ENCODE data around the gene CTRB2.
"Not testable (repeated sequence)": the region's sequence is repeated elsewhere in the genome, so short reads cannot be mapped to it uniquely, and the experiment has no call there.

CTRB2 gene

GRCh38 chr16:75205438-75205837, 1.5 kb downstream of the CTRB2 start:
- not testable (repeated sequence) for DNase-seq (ENCODE audit: low read depth)

- DNase-seq (ENCODE audit: low read depth) = not testable (repeated sequence)
Observed at GRCh38 chr16:75204905-75205304, 2.1 kb downstream of the CTRB2 start.

- no peak for DNase-seq (ENCODE audit: low read depth)
Observed at GRCh38 chr16:75204410-75204758, 2.6 kb downstream of the CTRB2 start.

GRCh38 chr16:75203667-75204409, 3.1 kb downstream of the CTRB2 start:
- no peak for DNase-seq (ENCODE audit: low read depth)

DNA sequence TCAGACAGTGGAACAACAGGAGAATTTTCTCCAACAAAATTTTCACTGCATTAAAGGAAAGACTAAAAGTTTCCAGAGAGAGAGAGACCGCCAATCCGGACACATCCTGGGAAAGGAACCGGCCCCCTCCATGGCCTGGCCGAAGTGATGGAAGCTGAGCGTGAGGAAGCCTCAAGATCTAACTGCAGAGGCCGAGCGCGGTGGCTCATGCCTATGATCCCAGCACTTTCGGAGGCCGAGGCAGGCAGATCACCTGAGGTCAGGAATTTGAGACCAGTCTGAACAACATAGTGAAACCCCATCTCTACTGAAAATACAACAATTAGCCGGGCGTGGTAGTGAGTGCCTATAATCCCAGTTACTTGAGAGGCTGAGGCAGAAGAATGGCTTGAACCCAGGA, 3.9 kb downstream of the CTRB2 start:
- no peak for DNase-seq (ENCODE audit: low read depth)

DNA sequence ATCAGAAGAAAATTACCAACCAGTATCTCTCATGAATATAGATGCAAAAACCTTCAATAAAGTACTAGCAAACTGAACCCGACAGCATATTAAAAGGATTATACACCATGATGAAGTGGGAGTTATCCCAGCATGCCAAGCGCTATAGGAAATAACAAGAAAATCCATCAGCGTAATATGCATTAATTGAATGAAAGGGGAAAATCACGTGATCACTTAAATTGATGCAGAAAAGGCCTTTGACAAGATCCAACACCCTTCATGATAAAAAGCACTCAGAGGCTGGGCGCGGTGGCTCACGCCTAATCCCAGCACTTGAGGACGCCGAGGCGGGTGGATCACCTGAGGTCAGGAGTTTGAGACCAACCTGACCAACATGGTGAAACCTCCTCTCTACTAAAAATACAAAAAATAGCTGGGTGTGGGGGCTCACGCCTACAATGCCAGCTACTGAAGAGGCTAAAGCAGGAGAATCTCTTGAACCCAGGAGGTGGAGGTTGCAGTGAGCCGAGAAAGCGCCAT, 4.8 kb downstream of the CTRB2 start:
- no peak for DNase-seq (ENCODE audit: low read depth)

GRCh38 chr16:75198135-75198600, 8.8 kb downstream of the CTRB2 start:
- no peak for DNase-seq (ENCODE audit: low read depth)

DNA sequence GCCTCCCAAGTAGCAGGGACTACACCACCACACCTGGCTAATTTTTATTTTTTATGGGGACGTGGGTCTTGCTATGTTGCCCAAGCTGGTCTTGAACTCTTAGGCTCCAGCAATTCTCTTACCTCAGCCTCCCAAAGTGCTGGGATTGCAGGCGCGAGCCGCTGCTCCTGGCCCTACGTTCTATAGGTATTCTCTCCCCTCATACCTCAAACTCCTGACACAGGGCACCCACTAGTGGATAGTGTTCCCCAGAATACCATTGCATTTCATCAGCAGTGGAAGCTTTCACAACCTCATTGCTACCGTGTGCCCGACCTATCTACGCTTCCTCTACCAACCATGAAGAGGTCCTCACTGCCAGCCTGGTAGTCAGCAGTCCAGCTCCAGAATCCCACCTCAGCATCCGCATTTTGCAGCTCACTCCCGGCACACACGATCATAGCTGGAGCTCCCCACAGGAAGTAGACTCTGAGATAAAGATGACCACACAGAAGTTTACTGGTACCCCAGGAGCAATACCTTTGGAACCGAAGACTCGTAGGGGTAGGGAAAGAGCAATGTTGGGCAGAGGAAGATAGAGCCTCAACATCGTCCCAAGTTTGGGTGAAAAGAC, 9.3 kb downstream of the CTRB2 start:
- no peak for DNase-seq (ENCODE audit: low read depth)

GRCh38 chr16:75196836-75197235, 10.1 kb downstream of the CTRB2 start:
- no peak for DNase-seq (ENCODE audit: low read depth)

- DNase-seq (ENCODE audit: low read depth) = no peak
Observed at GRCh38 chr16:75195811-75196790, 10.9 kb downstream of the CTRB2 start.

- no peak for DNase-seq (ENCODE audit: low read depth)
Observed at GRCh38 chr16:75193730-75194444, 13.1 kb downstream of the CTRB2 start.

GRCh38 chr16:75193265-75193650, 13.7 kb downstream of the CTRB2 start:
- no peak for DNase-seq (ENCODE audit: low read depth)

GRCh38 chr16:75192606-75193264, 14.2 kb downstream of the CTRB2 start:
- DNase-seq (ENCODE audit: low read depth) = no peak

- no peak for DNase-seq (ENCODE audit: low read depth)
Observed at GRCh38 chr16:75189638-75190245, 17.2 kb downstream of the CTRB2 start.

DNA sequence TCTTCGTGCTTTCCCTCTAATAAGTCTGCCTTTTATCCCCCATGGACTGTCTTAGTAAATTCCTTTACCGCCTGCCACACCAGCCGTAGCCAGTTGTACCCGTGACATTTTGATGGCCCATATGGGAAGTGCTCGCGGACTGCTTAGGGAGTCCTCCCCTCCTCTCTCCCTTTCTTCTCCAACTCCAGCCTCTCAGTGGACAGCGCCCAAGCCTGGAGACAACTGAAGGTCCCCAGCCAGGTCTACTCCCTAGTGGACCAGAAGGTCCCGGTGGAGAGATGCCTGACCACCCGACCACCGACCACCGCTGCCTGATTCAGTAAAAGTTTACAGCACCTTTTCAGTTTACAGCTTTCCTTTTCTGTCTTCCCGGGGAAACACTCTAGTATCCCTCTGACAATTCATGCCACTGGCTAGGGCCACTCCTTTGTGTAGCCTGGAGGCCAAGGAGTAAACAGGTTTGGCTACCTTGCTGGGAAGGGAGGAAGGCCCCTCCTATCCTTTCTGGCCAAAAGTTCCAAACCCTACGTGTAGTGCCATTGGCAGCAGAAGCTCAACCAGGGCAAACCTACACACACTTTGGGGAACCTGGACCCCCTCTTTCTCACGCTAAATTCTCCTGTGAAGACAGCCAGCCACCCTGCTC, 18.0 kb downstream of the CTRB2 start:
- no peak for DNase-seq (ENCODE audit: low read depth)

GRCh38 chr16:75181630-75182029, 25.3 kb downstream of the CTRB2 start:
- DNase-seq (ENCODE audit: low read depth) = no peak

GRCh38 chr16:75179208-75179607, 27.8 kb downstream of the CTRB2 start:
- DNase-seq (ENCODE audit: low read depth) = no peak

- DNase-seq (ENCODE audit: low read depth) = no peak
Observed at GRCh38 chr16:75176926-75177325, 30.0 kb downstream of the CTRB2 start.

DNA sequence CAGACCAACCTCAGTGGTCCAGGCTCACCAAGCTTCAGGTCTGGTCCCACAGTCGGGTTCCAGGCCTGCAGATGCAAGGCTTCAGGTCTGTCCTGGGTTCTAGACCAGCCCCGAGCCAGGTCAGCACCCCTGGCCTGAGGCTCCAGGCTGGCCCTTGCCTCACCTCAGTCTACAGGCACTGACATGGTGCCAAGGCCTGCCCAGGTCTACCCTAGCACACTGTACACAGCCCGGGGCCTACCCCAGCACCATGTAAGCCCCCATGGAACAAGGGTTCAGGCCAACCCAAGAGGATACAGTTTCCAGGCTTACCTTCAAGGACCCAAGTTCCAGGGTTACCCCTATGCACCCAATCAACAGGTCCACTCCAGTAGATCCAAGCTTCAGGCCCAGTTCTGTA, 31.9 kb downstream of the CTRB2 start:
- DNase-seq (ENCODE audit: low read depth) = no peak

GRCh38 chr16:75172578-75172977, 34.4 kb downstream of the CTRB2 start:
- DNase-seq (ENCODE audit: low read depth) = no peak
